Measurements from ENCODE around the gene PTPN1. TPM values are rescaled to one million over a fixed set of nuclear protein-coding genes. Genes with fewer than 3 reads are reported as not detected.

PTPN1 gene
- polyA plus RNA-seq, 1 experiment = 16.2 TPM

- no peak for TF ChIP-seq CTCF (IDR thresholded peaks at IDR 0.05; ENCODE audit: insufficient read depth, low read depth, low read length)
- H3K4me3 ChIP-seq (ENCODE audit: low read depth, low read length) = no peak overlapping the region
- DNase-seq (ENCODE audit: low read depth) = no peak
- CTCF ChIA-PET = interaction anchor here (0.5 to 1.3 kb wide), 2 partner anchors 34 to 268 kb away, joined by 3 read pairs; no protein-coding TSS in a partner anchor
- POLR2A ChIA-PET = no interaction called here
- H3K36me3 ChIP-seq (ENCODE audit: control insufficient read depth, insufficient read depth, low read length) = no peaks in the 10 kb centered on the region; the same call in 1 of the 2 replicates
- H3K27me3 ChIP-seq (ENCODE audit: control insufficient read depth, insufficient read depth, low read length) = no peaks in the 10 kb centered on the region
Measured at GRCh38 chr20:50525681-50526080, 15.5 kb downstream of the PTPN1 start.

- DNase-seq (ENCODE audit: low read depth) = no peak
- CTCF ChIA-PET = interaction anchor here (0.5 to 1.3 kb wide), 4 partner anchors 33 to 267 kb away, joined by 3 read pairs; no protein-coding TSS in a partner anchor
- POLR2A ChIA-PET = no interaction called here
- H3K4me3 ChIP-seq (ENCODE audit: low read depth, low read length) = no peak overlapping the region
- no peaks in the 10 kb centered on the region for H3K27me3 ChIP-seq (ENCODE audit: control insufficient read depth, insufficient read depth, low read length)
- no peaks in the 10 kb centered on the region; the same call in 1 of the 2 replicates for H3K36me3 ChIP-seq (ENCODE audit: control insufficient read depth, insufficient read depth, low read length)
- TF ChIP-seq CTCF (IDR thresholded peaks at IDR 0.05; ENCODE audit: insufficient read depth, low read depth, low read length) = no peak
Measured at GRCh38 chr20:50526403-50526989, 16.3 kb downstream of the PTPN1 start.

GRCh38 chr20:50527068-50527605 lies 17.0 kb downstream of the PTPN1 start:
- CTCF ChIA-PET = interaction anchor here (0.8 to 1.3 kb wide), 2 partner anchors 40 to 267 kb away, joined by 3 read pairs; no protein-coding TSS in a partner anchor
- DNase-seq (ENCODE audit: low read depth) = no peak
- Histone ChIP-seq H3K4me3 (ENCODE audit: low read depth, low read length) (no peak overlapping the region), H3K36me3 (ENCODE audit: control insufficient read depth, insufficient read depth, low read length) (no peaks in the 10 kb centered on the region; the same call in 1 of the 2 replicates), H3K27me3 (ENCODE audit: control insufficient read depth, insufficient read depth, low read length) (no peaks in the 10 kb centered on the region)
- TF ChIP-seq CTCF (IDR thresholded peaks at IDR 0.05; ENCODE audit: insufficient read depth, low read depth, low read length) = no peak
- POLR2A ChIA-PET = no interaction called here

GRCh38 chr20:50528129-50528528 lies 17.9 kb downstream of the PTPN1 start:
- no peak overlapping the region for H3K4me3 ChIP-seq (ENCODE audit: low read depth, low read length)
- no peaks in the 10 kb centered on the region; the same call in 1 of the 2 replicates for H3K36me3 ChIP-seq (ENCODE audit: control insufficient read depth, insufficient read depth, low read length)
- no peak for DNase-seq (ENCODE audit: low read depth)
- TF ChIP-seq CTCF (IDR thresholded peaks at IDR 0.05; ENCODE audit: insufficient read depth, low read depth, low read length) = no peak
- ChIA-PET POLR2A (no interaction called here), CTCF (interaction anchor here (1.3 to 1.4 kb wide), 2 partner anchors 8 to 16 kb away, joined by 4 to 5 read pairs; no protein-coding TSS in a partner anchor)
- H3K27me3 ChIP-seq (ENCODE audit: control insufficient read depth, insufficient read depth, low read length) = no peaks in the 10 kb centered on the region

GRCh38 chr20:50528804-50529351 lies 18.7 kb downstream of the PTPN1 start:
- POLR2A ChIA-PET = interaction anchor here (0.6 kb wide), 1 partner anchor 11 kb away, joined by 4 read pairs; no protein-coding TSS in a partner anchor
- no peak overlapping the region for H3K4me3 ChIP-seq (ENCODE audit: low read depth, low read length)
- DNase-seq (ENCODE audit: low read depth) = no peak
- no peaks in the 10 kb centered on the region for H3K27me3 ChIP-seq (ENCODE audit: control insufficient read depth, insufficient read depth, low read length)
- CTCF ChIA-PET = interaction anchor here (1.3 to 1.4 kb wide), 2 partner anchors 9 to 17 kb away, joined by 4 to 5 read pairs; no protein-coding TSS in a partner anchor
- TF ChIP-seq CTCF (IDR thresholded peaks at IDR 0.05; ENCODE audit: insufficient read depth, low read depth, low read length) = no peak
- H3K36me3 ChIP-seq (ENCODE audit: control insufficient read depth, insufficient read depth, low read length) = no peaks in the 10 kb centered on the region; the same call in 1 of the 2 replicates
